ENCODE measurements around the gene ANTXR2.

DNA sequence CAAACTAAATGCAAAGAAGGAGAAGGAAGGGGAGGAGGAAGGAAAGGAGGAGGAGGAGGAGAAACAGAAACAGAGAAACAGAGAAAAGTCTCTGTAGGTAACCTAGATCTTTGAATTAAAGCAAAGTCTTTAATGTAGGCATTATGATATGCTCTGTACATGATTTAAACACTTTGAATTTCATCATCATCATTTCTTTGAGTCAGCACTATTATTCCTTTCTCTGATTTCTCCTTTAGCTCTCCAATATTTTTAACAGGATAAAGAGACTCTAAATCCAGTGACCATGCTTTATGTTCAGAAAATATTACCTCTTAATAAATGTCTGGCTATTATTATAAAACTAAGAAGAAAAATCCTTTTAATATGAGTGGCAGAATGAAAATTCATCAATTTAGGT is 124.3 kb downstream of the ANTXR2 start:
- TF ChIP-seq, protein P1, sequence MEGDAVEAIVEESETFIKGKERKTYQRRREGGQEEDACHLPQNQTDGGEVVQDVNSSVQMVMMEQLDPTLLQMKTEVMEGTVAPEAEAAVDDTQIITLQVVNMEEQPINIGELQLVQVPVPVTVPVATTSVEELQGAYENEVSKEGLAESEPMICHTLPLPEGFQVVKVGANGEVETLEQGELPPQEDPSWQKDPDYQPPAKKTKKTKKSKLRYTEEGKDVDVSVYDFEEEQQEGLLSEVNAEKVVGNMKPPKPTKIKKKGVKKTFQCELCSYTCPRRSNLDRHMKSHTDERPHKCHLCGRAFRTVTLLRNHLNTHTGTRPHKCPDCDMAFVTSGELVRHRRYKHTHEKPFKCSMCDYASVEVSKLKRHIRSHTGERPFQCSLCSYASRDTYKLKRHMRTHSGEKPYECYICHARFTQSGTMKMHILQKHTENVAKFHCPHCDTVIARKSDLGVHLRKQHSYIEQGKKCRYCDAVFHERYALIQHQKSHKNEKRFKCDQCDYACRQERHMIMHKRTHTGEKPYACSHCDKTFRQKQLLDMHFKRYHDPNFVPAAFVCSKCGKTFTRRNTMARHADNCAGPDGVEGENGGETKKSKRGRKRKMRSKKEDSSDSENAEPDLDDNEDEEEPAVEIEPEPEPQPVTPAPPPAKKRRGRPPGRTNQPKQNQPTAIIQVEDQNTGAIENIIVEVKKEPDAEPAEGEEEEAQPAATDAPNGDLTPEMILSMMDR (IDR thresholded peaks at IDR 0.05), result no peak
- TF ChIP-seq POLR2A (IDR thresholded peaks at IDR 0.05), result no peak

All from prostate gland (tissue), 2 donors.